SKM-1 (cell line): ENCODE data around the gene ASAP3.
"Not testable (repeated sequence)": the region's sequence is repeated elsewhere in the genome, so short reads cannot be mapped to it uniquely, and the experiment has no call there.

Source experiments
- DNase-seq: peaks from one replicate; lab custom pipeline; 2025; ENCODE audit not compliant: unreplicated experiment; lab: John Stamatoyannopoulos, UW

Gene ASAP3

DNA sequence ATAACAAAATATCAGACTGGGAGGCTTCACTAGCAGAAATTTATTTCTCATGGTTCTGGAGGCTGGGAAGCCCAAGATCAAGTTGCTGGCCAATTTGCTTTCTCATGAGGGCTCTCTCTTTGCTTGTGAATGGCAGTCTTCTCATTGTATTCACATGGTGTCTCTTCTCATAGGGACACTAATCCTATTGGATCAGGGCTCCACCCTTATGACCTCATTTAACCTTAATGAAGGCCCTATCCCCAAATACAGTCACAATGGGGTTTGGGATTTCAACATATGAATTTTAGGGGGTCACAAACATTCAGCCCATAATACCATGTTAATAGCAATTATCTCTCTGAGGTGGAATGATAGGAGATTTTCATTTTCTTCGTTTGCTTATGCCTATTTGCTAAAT, 84.8 kb downstream of the ASAP3 start:
- no peak for DNase-seq

DNA sequence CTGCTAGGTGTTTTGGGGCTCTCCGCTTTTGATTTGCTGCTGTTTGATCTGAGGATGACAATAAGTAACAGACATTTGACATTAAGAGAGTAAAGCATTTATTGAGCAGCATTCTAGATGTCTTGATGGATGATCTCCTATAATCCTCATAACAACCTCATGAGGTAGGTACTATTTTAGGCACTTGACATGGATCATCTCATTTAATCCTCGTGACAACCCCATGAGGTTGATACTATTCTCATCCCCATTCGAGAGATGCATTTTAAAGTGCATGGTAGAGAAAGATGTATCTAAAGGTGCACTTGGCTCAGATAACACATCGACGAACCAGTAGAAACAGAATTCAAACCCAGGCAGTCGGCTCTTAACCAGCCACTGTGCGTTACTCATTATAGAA, 86.1 kb downstream of the ASAP3 start:
- no peak for DNase-seq

DNA sequence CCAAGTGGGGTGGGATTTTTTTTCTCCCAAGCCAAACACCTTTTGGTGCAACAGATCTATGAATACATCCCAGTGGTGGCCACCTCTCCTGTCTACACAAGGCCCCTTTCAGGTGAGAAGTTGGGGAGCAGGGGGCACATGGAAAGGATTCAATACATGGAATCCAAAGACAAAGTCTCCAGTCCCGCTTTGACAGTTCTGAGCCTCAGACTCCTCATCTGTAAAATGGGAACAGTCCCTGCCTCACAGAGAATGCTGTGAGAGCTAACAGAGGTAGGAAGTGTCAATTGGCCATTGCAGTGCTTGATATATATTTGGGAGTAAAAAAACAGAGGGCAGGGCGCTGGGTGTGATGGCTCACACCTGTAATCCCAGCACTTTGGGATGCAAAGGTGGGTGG, 87.6 kb downstream of the ASAP3 start:
- no peak for DNase-seq

DNA sequence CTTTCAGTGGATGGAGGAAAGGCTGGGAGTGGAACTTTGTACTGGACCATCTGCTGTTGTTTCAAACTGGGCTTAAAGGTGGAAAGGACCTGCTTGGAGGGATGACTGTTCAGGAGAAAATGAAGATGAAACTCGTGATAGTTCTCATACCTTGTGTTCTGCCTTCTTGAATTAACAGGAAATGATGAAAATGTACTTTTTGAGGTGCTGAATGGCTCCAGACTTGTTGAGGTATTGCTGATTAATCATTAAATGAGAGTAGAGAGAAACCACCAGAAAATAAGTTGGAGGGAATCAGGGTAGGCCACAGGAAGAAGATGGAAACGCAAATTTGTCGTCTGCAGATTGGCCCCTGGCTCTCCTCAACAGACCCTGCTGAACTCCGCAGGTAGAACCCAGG, 88.1 kb downstream of the ASAP3 start:
- no peak for DNase-seq

DNA sequence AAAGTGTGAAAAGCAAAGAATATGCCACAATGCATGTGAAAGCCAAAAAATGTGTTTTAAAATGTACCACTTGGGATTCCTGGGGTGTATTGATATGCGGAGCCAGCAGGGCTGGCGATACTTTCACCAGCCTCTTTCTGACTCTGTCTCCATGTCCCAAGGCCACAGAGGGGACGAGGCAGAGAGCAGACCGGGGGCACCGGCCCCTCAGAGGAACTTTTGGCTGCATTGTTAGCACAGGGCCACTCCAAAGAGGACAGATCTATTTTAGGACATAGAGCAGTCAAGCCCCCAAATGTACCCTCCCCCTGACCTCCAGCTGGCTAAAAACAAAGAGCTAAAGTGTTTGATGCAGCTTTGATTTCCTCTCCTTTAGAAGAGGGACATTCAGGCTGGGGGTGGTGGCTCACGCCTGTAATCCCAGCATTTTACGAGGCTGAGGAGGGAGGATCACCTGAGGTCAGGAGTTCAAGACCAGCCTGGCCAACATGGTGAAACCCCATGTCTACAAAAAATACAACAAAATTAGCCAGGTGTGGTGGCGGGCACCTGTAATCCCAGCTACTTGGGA, 88.7 kb downstream of the ASAP3 start:
- DNase-seq = no peak

DNA sequence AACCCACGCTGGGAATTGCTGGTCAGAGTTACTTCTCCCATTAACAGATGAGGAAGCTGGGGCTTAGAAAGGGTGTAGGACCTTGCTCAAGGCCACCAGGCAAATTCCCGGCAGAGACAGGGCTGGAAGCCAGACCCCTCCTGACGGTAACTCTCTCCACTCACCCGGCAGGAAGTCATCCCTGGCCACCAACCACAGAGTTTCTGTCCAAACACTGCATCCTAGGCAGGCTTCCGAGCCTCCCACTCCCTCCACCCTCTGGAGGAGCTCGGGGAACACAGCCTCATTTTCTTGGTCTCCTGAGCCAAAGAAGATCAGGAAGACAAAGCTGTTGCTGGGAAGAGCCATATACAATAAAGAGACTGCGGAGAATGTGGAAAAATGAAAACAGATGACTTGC, 89.3 kb downstream of the ASAP3 start:
- DNase-seq = no peak

DNA sequence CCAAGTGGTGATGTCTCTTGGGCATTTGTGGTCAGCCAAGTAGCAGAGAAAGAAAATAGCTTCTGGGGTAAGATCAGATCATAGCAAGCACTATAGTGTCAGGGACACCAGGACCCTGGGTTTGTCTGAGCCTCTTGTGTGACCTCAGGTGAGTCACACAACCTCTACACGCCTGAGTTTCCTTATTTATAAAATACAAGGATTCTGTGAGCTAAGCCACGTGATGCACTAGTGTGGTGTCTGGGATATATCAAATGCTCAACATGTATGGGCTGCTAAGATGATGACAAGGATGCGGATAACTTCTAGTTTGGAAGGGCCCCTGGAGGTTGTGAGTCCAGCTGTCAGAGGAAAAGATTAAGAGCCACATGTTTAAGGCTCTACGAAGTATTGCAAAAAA, 89.8 kb downstream of the ASAP3 start:
- no peak for DNase-seq

DNA sequence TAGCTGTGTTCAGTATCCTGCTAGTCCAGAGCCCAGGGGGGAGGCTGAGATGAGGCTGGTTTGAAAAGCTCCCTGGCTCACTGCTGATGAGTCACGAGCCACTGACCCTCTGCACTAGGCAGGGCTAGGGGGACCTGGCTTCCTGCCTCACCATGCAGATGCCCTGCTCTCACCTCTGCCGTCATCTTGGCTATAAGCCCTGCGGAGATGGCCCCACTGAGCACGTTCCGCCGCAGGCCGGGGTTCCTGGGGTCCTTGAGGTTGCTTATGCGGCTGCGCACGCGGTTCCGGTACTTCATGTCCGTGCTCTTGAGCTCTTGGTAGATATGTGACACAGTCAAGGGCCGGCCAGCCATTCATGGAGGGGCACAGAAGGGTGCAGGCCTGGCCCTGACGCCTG, 90.3 kb downstream of the ASAP3 start:
- DNase-seq = no peak

DNA sequence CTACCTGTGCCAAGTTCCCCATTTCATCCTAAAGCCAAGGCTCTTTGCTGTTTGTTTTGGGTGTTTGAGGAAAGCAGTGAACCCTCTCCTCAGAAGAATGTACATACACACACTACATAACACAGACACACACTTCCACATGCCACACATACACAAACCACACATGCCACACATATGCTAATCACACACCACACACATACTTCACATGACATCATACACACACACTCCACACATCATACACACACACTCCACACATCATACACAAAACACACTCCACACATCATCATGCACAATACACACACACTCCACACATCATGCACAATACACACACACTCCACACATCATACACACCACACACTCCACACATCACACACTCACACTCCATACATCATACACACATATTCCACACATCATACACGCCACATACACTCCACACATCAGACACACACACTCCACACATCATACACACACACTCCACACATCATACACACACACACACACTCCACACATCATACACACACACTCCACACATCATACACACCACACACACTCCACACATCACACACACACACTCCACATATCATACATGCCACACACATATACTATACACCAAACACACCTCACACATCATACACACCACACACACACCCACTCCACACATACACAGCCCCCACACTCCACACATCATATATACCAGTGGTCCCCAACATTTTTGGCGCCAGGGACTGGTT, 91.7 kb downstream of the ASAP3 start:
- DNase-seq = no peak

DNA sequence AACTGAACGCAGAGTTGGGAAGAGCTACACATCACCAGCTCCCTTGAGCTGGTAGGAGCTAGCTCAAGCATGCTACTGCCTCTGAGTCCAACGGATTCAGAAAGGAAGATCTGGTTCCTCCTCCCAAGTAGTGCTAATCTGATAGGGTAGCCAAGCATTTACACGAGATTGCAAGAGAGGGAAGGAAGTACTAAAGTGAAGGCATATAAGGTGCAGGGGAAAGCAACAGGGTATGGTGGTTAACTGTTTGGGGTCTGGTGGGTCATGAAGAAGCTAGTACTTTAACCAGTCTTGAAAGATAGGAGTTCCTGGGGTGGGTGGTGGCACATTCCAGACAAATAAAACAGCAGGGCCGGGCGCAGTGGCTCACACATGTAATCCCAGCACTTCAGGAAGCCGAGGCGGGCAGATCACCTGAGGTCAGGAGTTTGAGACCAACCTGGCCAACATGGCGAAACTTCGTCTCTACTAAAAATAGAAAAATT, 94.1 kb downstream of the ASAP3 start:
- no peak for DNase-seq

DNA sequence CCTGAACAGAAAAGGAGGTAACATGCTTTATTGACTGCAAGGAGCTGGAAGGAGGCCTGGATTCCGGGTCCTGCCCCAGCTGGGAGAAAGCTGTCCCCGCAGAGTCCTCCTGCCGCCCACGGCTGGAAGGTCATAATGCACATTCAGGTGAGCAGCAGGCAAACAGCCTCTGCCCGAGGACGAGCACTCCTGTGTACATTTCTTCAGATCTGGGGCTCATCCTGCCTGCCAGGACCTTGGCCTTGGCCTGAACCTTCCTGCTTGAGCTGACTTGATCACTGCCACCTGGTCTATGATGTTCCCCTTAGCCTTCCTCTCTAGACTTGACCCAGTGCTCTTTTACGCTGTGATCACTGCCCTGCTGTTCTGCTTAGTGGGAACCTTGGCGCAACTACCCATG, 96.5 kb downstream of the ASAP3 start:
- no peak for DNase-seq

DNA sequence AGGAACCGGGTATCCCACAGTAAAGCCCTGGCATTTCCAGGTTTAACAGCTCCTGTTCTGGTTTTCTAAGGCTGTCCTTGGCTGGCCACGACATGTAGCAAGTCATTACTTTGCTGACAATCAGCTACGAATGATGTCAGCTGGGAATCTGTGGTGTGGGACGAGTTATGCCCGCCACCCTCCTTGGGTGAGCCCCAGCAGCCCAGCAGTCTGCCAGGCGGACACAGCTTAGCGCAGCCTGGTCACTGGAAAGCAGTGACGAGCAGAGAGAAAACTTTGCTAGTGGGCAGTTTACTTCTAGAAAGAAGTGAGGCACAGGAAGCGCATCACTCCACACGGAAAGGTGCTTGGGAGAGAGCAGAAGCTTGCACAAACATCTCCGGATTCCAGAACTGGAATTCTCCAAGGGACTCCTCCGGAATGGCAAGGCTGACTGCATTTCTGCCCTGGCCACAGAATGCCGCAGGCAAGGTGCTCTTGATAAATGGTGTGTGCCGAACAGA, 98.8 kb downstream of the ASAP3 start:
- DNase-seq = no peak

DNA sequence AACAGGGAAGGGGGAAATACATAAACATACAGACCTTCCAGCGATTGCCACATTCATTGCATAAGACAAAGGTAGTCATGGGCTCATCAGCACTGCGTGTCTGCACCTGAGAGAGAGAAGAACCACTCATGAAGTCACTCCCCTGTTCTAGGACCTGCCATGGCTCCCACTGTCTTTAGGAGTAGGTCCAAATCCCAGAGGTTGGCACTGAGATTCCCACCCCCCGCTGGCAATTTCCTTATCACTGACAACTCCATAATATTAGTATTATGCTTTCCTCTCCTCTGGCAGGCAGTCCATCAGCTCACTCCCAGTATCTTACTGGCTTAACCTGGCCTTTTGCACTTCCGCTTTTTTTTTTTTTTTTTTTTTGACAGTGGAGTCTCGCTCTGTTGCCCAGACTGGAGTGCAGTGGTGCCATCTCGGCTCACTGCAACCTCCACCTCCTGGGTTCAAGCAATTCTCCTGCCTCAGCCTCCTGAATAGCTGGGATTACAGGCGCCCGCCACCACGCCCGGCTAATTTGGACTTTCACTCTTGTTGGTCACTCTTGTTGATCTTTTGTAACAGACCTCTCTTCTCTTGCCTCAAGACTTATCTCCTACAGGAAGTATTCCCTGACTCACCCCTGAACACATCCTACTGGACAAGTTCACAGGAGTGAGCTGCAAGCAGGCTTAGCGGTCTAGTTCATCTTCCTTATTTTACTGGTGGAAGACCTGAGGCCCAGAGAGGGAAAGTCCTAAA, 99.5 kb downstream of the ASAP3 start:
- DNase-seq = no peak

DNA sequence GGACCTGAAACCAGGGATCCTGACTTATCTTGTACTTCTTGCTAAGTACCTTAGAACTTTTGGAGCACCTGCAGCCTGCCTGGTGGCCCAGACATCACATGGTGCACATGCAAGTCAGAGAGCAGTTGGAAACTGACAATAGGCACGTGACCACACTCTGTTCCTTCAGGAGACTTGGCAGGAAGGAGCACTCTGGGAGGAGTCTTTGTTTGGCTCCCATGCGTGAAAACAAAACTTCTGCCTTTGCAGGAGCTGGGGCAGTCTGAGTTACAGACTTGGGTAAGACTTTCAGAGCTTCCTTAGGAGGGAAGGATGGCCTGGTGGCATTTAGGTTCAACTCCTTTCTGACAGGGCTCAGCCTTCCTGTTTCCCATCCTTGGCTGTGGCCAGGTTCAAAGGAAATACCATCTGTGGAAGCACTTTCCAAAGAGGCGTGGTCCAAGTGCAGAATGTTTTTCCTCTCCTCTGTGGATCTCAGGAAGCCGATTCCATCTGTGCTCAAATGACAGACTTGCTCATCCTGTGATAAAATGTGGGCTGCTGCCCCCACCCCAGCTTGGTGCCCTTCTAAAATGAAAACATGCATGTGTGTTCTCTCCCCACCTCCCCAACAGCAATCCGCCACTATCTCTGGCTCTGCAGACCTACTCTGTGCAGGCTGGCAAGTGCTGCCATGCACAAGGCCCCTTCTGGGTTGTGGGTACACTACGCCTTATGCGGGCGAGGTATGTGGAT, 100.2 kb downstream of the ASAP3 start:
- DNase-seq = no peak

DNA sequence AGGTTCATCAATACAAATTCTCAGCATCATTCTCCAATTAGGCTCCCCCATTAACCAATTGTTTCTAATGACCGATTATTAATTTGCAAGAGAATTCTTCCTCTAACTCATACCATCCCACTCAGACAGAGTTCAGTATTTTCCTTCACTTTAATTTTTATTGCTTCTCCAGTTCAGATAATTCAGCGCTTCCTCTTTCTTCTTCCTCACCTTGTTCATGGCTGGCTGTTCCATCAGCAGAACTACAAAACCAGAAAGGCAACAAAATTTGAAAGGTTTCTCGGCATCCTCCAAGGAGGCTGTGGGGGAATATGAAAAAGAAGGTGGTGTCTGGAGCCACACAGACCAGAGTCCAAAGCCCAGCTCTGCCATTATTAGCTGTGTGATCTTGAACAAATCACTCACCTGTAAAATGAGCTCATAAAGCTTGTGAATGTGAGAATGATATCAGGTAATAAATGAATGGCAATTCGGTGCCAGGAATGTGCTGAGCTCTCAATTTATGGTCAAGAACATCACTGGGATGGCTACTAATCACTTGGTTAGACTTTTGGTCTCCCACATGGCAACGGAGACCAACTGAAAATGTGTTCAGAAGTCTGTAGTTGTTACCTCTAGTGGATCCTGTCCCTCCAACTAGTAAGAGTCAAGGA, 102.6 kb downstream of the ASAP3 start:
- DNase-seq = no peak

DNA sequence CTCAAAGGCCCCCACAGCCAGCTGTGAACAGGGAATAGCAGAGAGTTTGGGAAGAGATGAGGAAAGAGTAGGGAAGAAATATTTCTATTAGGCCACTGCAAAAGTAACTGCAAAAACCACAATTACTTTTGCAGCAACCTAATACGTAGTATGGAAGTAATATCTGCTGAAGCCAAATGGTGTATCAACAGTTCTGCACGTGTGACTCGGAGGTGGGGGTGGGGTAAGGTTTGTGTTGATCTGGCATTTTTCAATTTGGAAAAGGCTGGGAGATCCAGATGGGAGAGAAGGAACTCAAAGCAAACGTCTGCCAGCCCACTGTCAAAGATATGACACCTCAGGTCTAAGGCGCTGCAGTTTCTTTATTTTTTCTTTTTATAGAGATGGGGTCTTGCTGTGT, 103.3 kb downstream of the ASAP3 start:
- DNase-seq = no peak

DNA sequence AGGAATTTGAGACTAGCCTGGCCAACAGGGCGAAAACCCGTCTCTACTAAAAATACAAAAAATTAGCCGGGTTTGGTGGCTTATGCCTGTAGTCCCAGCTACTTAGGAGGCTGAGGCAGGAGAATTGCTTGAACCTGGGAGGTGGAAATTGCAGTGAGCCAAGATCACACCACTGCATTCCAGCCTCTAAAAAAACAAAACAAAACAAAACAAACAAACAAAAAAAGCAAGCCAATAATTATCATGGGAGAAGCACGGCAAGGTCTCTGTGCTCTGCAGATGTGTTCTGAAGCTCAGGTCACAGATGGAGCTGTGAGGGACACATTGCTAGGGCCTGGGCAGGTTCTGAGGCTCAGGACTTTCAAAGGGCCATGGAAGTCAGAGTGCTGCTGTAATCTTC, 103.7 kb downstream of the ASAP3 start:
- DNase-seq = not testable (repeated sequence)
